Loucy (cell line): ENCODE measurements around the gene EEF1E1.

Experiments used
- EZH2phosphoT487 ChIP-seq: fragments of 200-600 bp; IDR thresholded peaks from 2 replicates; pipeline ENCODE4 v1.6.1; 2018; ENCODE audit warnings: antibody characterized with exemption, mild to moderate bottlenecking, moderate library complexity, borderline replicate concordance
- TF ChIP-seq, protein P1 (sequence below): fragments of 200-600 bp; sonication (generic); conservative IDR thresholded peaks from 2 replicates; pipeline ENCODE4 v1.5.1; 2014; ENCODE audit warnings: mild to moderate bottlenecking, antibody characterized with exemption, low read length

DNA sequence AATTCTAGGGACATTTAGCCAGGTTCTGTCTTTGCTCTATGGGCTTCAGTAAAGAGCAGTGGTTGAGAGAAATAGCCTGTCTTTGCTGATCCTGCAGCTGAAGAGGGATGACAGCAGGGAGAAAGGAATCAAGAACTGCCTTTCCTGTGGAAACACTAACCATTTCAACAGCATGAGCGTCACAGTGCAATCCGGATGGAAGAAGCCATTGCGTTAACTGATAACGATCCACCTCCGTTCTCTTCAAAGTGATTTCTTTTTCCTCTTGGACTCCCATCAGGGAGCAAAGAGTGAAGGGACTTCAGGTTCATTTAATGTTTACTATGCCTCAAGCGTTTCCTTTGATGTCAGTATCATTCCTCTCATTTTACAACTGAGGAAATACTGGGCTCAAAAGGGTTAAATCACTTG, 35.2 kb upstream of the EEF1E1 start:
- TF ChIP-seq, protein P1, sequence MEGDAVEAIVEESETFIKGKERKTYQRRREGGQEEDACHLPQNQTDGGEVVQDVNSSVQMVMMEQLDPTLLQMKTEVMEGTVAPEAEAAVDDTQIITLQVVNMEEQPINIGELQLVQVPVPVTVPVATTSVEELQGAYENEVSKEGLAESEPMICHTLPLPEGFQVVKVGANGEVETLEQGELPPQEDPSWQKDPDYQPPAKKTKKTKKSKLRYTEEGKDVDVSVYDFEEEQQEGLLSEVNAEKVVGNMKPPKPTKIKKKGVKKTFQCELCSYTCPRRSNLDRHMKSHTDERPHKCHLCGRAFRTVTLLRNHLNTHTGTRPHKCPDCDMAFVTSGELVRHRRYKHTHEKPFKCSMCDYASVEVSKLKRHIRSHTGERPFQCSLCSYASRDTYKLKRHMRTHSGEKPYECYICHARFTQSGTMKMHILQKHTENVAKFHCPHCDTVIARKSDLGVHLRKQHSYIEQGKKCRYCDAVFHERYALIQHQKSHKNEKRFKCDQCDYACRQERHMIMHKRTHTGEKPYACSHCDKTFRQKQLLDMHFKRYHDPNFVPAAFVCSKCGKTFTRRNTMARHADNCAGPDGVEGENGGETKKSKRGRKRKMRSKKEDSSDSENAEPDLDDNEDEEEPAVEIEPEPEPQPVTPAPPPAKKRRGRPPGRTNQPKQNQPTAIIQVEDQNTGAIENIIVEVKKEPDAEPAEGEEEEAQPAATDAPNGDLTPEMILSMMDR = no peak
- no peak for TF ChIP-seq EZH2phosphoT487
